ENCODE data around the gene ADCK1. TPM values are rescaled to one million over a fixed set of nuclear protein-coding genes. Genes with fewer than 3 reads are reported as not detected.

The ADCK1 gene
- total and polyA plus RNA-seq, 2 donors (not counting 3 experiments of a cell fraction or from before 2014, with no cell fraction given): 4.2 to 6.9 TPM

GRCh38 chr14:77760381-77761204 lies 39.3 kb upstream of the ADCK1 start, which contains the start of gene SNW1:
SNW1 (minus strand) TSS chr14:77761156; CDS start chr14:77761127, 29 bp downstream.
- DNase-seq (ENCODE audit: low read depth, low spot score): peak; percentile 96
- dilution Hi-C loops (cut with MboI; ENCODE audit: extremely low pct_ligation_motif_present, low sequenced_read_pairs) (no loop called here), intact Hi-C loops (cut with micrococcal nuclease) (loop anchor here (1.0 to 5.0 kb wide), 5 partner anchors 21 to 838 kb away; partner anchors contain the start of genes ADCK1, ALKBH1 and SLIRP)
- H3K4me2 ChIP-seq (ENCODE audit: insufficient read depth, low read length): peak within 1 kb of the TSS; percentile 94
- TF ChIP-seq POLR2AphosphoS5 (IDR thresholded peaks at IDR 0.05; ENCODE audit: insufficient read depth, low read depth, low read length): peak; percentile 67
- TF ChIP-seq GATA2 (IDR thresholded peaks at IDR 0.05; ENCODE audit: insufficient read depth, insufficient read length, low read depth, low read length): no peak
- peak; percentile 82 for TF ChIP-seq POLR2A (IDR thresholded peaks at IDR 0.05; ENCODE audit: low read depth, low read length)
- H3K27ac ChIP-seq (ENCODE audit: insufficient read depth, low read depth, low read length): peak within 1 kb of the TSS; percentile 94
- H3K79me2 ChIP-seq (ENCODE audit: control insufficient read depth, insufficient read depth, low read length): peaks cover 52% of the 10 kb centered on the region
- H2AFZ ChIP-seq (ENCODE audit: low read depth, low read length): peak within 1 kb of the TSS; percentile 97
- no peaks in the 10 kb centered on the region for H3K27me3 ChIP-seq (ENCODE audit: control insufficient read depth in 2 of 2, insufficient read depth in 2 of 2, low read length in 2 of 2)
- peak; percentile 98 for FAIRE-seq
- H3K36me3 ChIP-seq (ENCODE audit: control insufficient read depth in 2 of 2, extremely low read depth in 1 of 2, insufficient read depth in 2 of 2, low read length in 2 of 2): no peaks in the 10 kb centered on the region
- no peaks in the 10 kb centered on the region for H3K9me3 ChIP-seq (replicated peaks; ENCODE audit: control insufficient read depth, insufficient read depth, low read length)
- ChIA-PET POLR2A (interaction anchor here (0.9 kb wide), 1 partner anchor 9 kb away, joined by 3 read pairs; no protein-coding TSS in a partner anchor), CTCF (interaction anchor here (0.6 to 2.7 kb wide), 6 partner anchors 9 to 806 kb away, joined by 3 to 16 read pairs (median 5); partner anchors contain the start of gene ADCK1)
- TSS peak; percentile 88 for BruUV-seq (replicated peaks)
- H3K9me1 ChIP-seq (replicated peaks; ENCODE audit: control insufficient read depth, extremely low read depth, insufficient read depth, low read length): no peaks in the 10 kb centered on the region
- H3K4me1 ChIP-seq (ENCODE audit: control insufficient read depth, extremely low read depth, insufficient read depth, low read length): peaks cover 8% of the 10 kb centered on the region
- H3K9ac ChIP-seq (replicated peaks; ENCODE audit: extremely low read depth, insufficient read depth, low read length): peak within 1 kb of the TSS; percentile 98
- H3K4me3 ChIP-seq (replicated peaks in 1 of 3; ENCODE audit: insufficient read depth in 1 of 3, low read depth in 1 of 3, low read length in 3 of 3): peak within 1 kb of the TSS; percentile 79 to 93 (median 82)
- no peaks in the 10 kb centered on the region for H4K20me1 ChIP-seq (replicated peaks; ENCODE audit: control insufficient read depth, extremely low read depth, insufficient read depth, low read length)

- H3K9me3 ChIP-seq (replicated peaks; ENCODE audit: control insufficient read depth, insufficient read depth, low read length): no peaks in the 10 kb centered on the region
- no peaks in the 10 kb centered on the region for H4K20me1 ChIP-seq (replicated peaks; ENCODE audit: control insufficient read depth, extremely low read depth, insufficient read depth, low read length)
- peaks cover 45% of the 10 kb centered on the region for H3K79me2 ChIP-seq (ENCODE audit: control insufficient read depth, insufficient read depth, low read length)
- POLR2A ChIA-PET: interaction anchor here (0.9 kb wide), 1 partner anchor 10 kb away, joined by 3 read pairs; no protein-coding TSS in a partner anchor
- TF ChIP-seq MAX (IDR thresholded peaks at IDR 0.05; ENCODE audit: insufficient read depth, insufficient read length) (no peak), GATA2 (IDR thresholded peaks at IDR 0.05; ENCODE audit: insufficient read depth, insufficient read length, low read depth, low read length) (peak; percentile 34), CTCF (IDR thresholded peaks at IDR 0.05; ENCODE audit: extremely low read depth in 1 of 2, insufficient read depth in 1 of 2, low read depth in 1 of 2, low read length in 2 of 2) (peak; percentile 7 to 22)
- no peak for DNase-seq (ENCODE audit: low read depth, low spot score)
- peak overlapping the region; percentile 79 to 93 (median 82) for H3K4me3 ChIP-seq (replicated peaks in 1 of 3; ENCODE audit: insufficient read depth in 1 of 3, low read depth in 1 of 3, low read length in 3 of 3)
- H3K36me3 ChIP-seq (ENCODE audit: control insufficient read depth in 2 of 2, extremely low read depth in 1 of 2, insufficient read depth in 2 of 2, low read length in 2 of 2): no peaks in the 10 kb centered on the region
- peaks cover 8% of the 10 kb centered on the region for H3K4me1 ChIP-seq (ENCODE audit: control insufficient read depth, extremely low read depth, insufficient read depth, low read length)
- intact Hi-C loops (cut with micrococcal nuclease): loop anchor here (1.0 to 5.0 kb wide), 4 partner anchors 39 to 837 kb away; partner anchors contain the start of genes ADCK1, ALKBH1 and SLIRP
- H3K9ac ChIP-seq (replicated peaks; ENCODE audit: extremely low read depth, insufficient read depth, low read length): peak overlapping the region; percentile 98
- peak overlapping the region; percentile 78 for H3K4me2 ChIP-seq (ENCODE audit: insufficient read depth, low read length)
- H3K9me1 ChIP-seq (replicated peaks; ENCODE audit: control insufficient read depth, extremely low read depth, insufficient read depth, low read length): no peaks in the 10 kb centered on the region
- no peaks in the 10 kb centered on the region for H3K27me3 ChIP-seq (ENCODE audit: control insufficient read depth in 2 of 2, insufficient read depth in 2 of 2, low read length in 2 of 2)
- CTCF ChIA-PET: interaction anchor here (1.2 to 2.7 kb wide), 4 partner anchors 10 to 805 kb away, joined by 4 to 16 read pairs (median 6); partner anchors contain the start of gene ADCK1
- FAIRE-seq: peak; percentile 62
- H2AFZ ChIP-seq (ENCODE audit: low read depth, low read length): peak overlapping the region; percentile 82
- dilution Hi-C loops (cut with MboI; ENCODE audit: extremely low pct_ligation_motif_present, low sequenced_read_pairs): no loop called here
- peak overlapping the region; percentile 94 for H3K27ac ChIP-seq (ENCODE audit: insufficient read depth, low read depth, low read length)
- no TSS peak for BruUV-seq (replicated peaks)
These were observed 38.5 kb upstream of the ADCK1 start for GRCh38 chr14:77761205-77761931.
